ENCODE results near the gene ZMIZ1. TPM values are rescaled to one million over a fixed set of nuclear protein-coding genes. Genes with fewer than 3 reads are reported as not detected.
A peak's percentile ranks its signal among the peaks of the same experiment; 100 is the strongest.

Gene ZMIZ1
- polyA plus RNA-seq, 3 donors: 3.3 to 64.6 (median 8.9) TPM

GRCh38 chr10:79231908-79232307 is 163.1 kb downstream of the ZMIZ1 start:
- WGBS (ENCODE audit: insufficient coverage): 53% methylated on average over 3 of the region's 3 CpGs
- H3K27ac Mint-ChIP-seq: peak overlapping the region in 2 of 7 donors; percentile 31 to 76
- no peak for DNase-seq

DNA sequence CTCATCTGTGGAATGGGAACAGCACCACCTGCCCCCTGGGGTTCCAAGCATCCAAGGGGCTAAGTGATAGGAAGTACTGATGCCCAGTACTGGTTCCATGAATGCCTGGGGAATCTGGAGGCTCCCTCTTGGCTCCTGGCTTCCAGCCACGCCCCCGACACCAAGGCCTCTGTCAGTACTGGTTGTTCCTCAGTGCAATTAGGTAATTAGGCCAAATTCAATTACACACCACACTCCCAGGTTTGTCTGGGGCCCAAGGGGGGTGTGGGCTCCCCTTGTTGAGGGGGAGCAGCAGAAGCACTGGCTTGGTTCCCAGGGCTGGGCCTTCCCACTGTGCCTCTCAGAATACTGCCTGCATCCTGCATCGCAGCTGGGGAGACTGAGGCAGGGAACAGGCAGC is 164.1 kb downstream of the ZMIZ1 start:
- no peak overlapping the region for H3K4me3 Mint-ChIP-seq
- H3K9me3 Mint-ChIP-seq: peaks cover 0 to 1% (median 0%) of the 10 kb centered on the region in 7 donors
- WGBS (ENCODE audit: insufficient coverage): no CpG with 5 or more reads among the region's 3 CpGs
- intact Hi-C loops (cut with micrococcal nuclease): no loop called here
- Histone ChIP-seq H3K36me3 (replicated peaks in 1 of 2; ENCODE audit: control insufficient read depth in 1 of 2, insufficient read depth in 2 of 2, low read length in 2 of 2) (peaks cover 28 to 82% of the 10 kb centered on the region in 2 donors), H3K9me3 (replicated peaks in 1 of 2; ENCODE audit: control insufficient read depth in 1 of 2, insufficient read depth in 1 of 2, low read length in 2 of 2) (no peaks in the 10 kb centered on the region), H4K20me1 (ENCODE audit: insufficient read depth, low read length) (peaks cover 89% of the 10 kb centered on the region), H3K9ac (ENCODE audit: insufficient read depth, low read length, poor library complexity, severe bottlenecking) (no peak overlapping the region), H3K4me2 (replicated peaks; ENCODE audit: extremely low read depth, low read length, poor library complexity, severe bottlenecking) (no peak overlapping the region), H3K79me2 (ENCODE audit: insufficient read depth, low read length) (no peaks in the 10 kb centered on the region), H2AFZ (ENCODE audit: insufficient read depth, low read depth, low read length, poor library complexity, severe bottlenecking) (no peak overlapping the region), H3K27me3 (ENCODE audit: control insufficient read depth in 2 of 2, insufficient read depth in 2 of 2, low read length in 2 of 2) (no peaks in the 10 kb centered on the region), H3K4me3 (replicated peaks in 1 of 3; ENCODE audit: low read depth in 2 of 3, low read length in 3 of 3) (no peak overlapping the region), H3K27ac (ENCODE audit: low read depth in 1 of 2, low read length in 2 of 2) (no peak overlapping the region), H3K4me1 (ENCODE audit: control insufficient read depth in 1 of 2, insufficient read depth in 2 of 2, low read length in 2 of 2) (peaks cover 12 to 20% of the 10 kb centered on the region in 2 donors)
- no peak for DNase-seq
- peaks cover 73 to 88% of the 10 kb centered on the region in 2 donors for H3K36me3 Mint-ChIP-seq
- no peak for TF ChIP-seq CTCF (IDR thresholded peaks at IDR 0.05)
- peaks cover 0 to 4% (median 0%) of the 10 kb centered on the region in 3 donors for H3K27me3 Mint-ChIP-seq (ENCODE audit: low read depth in 3 of 3)
- H3K27ac Mint-ChIP-seq: no peak overlapping the region
- H3K4me1 Mint-ChIP-seq: peaks cover 29% of the 10 kb centered on the region

More at GRCh38 chr10:79231908-79232307, 163.1 kb downstream of the ZMIZ1 start:
- H3K4me1 Mint-ChIP-seq: peaks cover 22% of the 10 kb centered on the region
- H3K9me3 Mint-ChIP-seq: peaks cover 0 to 1% (median 0%) of the 10 kb centered on the region in 7 donors
- H3K36me3 ChIP-seq (replicated peaks in 1 of 2; ENCODE audit: control insufficient read depth in 1 of 2, insufficient read depth in 2 of 2, low read length in 2 of 2): peaks cover 37 to 92% of the 10 kb centered on the region in 2 donors
- H3K27me3 Mint-ChIP-seq (ENCODE audit: low read depth in 3 of 3): peaks cover 0 to 3% (median 0%) of the 10 kb centered on the region in 3 donors
- intact Hi-C loops (cut with micrococcal nuclease): no loop called here
- no peak overlapping the region for H2AFZ ChIP-seq (ENCODE audit: insufficient read depth, low read depth, low read length, poor library complexity, severe bottlenecking)
- H3K4me3 Mint-ChIP-seq: no peak overlapping the region
- peaks cover 74 to 89% of the 10 kb centered on the region in 2 donors for H3K36me3 Mint-ChIP-seq
- H3K27me3 ChIP-seq (ENCODE audit: control insufficient read depth in 2 of 2, insufficient read depth in 2 of 2, low read length in 2 of 2): no peaks in the 10 kb centered on the region
- H4K20me1 ChIP-seq (ENCODE audit: insufficient read depth, low read length): peaks cover 93% of the 10 kb centered on the region
- no peak overlapping the region for H3K4me2 ChIP-seq (replicated peaks; ENCODE audit: extremely low read depth, low read length, poor library complexity, severe bottlenecking)
- H3K4me1 ChIP-seq (ENCODE audit: control insufficient read depth in 1 of 2, insufficient read depth in 2 of 2, low read length in 2 of 2): peaks cover 3 to 11% of the 10 kb centered on the region in 2 donors
- H3K9ac ChIP-seq (ENCODE audit: insufficient read depth, low read length, poor library complexity, severe bottlenecking): no peak overlapping the region
- H3K4me3 ChIP-seq (replicated peaks in 1 of 3; ENCODE audit: low read depth in 2 of 3, low read length in 3 of 3): no peak overlapping the region
- no peak overlapping the region for H3K27ac ChIP-seq (ENCODE audit: low read depth in 1 of 2, low read length in 2 of 2)
- no peak for TF ChIP-seq CTCF (IDR thresholded peaks at IDR 0.05)
- H3K79me2 ChIP-seq (ENCODE audit: insufficient read depth, low read length): no peaks in the 10 kb centered on the region
- H3K9me3 ChIP-seq (replicated peaks in 1 of 2; ENCODE audit: control insufficient read depth in 1 of 2, insufficient read depth in 1 of 2, low read length in 2 of 2): no peaks in the 10 kb centered on the region
